ENCODE data around the gene TIMM21.
A peak's percentile ranks its signal among the peaks of the same experiment; 100 is the strongest.

TIMM21 gene

DNA sequence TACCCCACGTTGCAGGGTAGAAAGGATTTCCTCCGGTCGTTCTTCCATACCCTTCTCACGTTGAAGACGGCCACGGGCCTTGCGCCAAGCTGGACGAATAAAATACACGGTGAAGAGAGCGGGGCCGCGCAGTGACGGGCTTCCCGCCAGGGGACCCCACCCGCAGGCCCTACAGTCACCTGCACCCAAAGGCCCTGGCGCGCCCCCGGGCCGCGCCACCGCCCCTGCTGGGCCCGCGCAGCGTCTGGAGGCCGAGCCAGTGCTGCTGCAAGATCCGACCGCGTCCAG is 888 bp upstream of the TIMM21 start:
- DNase-seq (ENCODE audit: low read depth) = no peak

DNA sequence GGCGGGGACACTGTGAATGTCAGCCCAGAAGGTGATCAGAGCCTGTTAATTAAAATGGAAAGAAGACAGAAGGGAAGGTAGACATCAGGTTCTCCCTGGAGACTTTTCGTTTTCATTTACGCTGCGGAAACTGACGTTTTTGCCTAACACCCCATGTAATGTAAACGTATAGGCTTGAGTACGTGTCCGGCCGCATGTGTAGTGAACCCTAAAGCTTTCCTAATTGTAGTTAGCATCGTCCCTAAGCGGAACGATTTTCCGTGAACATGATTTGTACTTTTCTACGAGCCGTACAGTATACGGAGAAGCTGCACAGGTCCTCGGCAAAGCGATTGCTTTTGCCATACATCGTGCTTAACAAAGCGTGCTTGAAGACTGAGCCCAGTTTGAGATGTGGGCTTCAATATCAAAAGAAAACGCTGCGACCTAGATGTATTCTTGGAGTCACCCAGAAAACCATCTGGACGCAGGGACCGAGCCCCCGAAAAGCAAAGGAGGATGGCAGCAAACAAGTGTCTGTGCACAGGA is 284 bp downstream of the TIMM21 start:
- no peak for DNase-seq (ENCODE audit: low read depth)

DNA sequence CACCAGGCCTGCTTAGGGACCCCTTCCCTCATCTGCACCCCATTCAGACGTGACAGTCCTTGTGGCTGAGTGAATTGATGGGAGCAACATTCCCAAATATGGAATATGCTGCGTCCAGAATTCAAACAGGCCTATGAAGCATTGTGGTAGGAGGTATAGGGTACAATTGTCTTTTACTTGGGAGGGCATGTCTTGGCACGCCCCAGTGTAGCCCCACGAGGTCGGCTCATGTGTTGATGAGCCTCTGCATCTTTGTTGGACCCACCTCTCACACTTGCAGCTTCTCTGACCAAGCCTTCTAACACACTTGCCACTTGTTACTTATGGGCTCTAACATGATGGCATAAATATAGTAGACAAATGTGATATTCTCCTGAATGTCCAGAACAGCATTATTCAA is 1.6 kb downstream of the TIMM21 start:
- DNase-seq (ENCODE audit: low read depth) = no peak

DNA sequence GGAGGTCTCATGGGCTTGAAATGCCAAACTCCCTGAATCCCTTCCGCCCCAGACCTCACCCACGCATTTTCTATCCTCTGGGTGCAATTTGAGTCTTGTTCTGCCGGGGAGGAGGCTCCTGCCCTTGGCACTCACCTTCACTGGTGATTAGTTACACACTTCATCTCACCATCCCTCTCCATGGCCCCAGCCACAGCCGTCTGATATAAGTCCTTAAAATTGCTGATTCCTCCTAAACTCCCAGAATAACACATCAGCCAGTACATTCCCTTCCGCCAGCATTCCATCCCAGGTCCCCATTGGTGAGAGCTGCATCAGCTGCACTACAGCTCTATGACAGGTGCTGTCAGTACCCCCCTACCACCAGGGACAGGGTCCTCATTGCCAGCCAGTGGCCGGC is 3.9 kb downstream of the TIMM21 start:
- DNase-seq (ENCODE audit: low read depth) = no peak

DNA sequence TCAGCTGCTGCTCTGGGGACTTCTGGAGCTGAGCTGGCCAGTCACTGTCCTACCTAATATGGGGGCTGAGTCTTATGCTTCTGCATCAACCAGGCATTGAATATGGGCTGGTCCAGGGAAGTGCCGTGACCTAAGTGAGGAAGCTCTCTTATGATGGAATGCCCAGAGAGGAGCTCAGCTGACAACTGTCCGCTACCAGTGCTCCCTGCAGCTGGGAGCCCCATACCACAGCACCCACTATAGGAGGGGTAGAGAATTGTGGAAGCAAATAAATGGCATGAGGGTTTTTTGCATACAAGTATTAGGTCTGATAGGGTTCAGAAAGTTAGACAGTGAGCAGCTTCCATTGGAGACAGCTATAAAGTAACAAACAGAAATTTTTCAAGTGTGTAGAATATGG is 4.5 kb downstream of the TIMM21 start:
- DNase-seq (ENCODE audit: low read depth) = no peak

DNA sequence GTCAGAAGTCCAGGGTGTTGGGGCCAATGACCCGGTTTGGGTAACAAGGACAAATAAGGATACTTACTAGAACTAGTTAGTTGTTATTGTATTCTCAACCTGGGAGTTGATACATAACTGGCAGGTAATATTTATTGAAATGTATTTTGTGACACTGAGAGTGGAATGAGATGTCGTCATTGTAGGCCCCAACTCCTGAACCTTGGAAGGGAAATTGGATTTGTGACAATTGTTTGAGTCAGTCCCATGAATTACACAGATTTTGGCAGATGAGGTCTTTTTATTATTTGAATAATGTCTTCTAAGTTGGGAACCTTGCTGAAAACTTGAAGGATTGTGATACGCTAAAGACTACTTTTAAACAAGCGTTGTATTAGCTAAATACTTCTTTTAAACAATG is 5.1 kb downstream of the TIMM21 start:
- no peak for DNase-seq (ENCODE audit: low read depth)

DNA sequence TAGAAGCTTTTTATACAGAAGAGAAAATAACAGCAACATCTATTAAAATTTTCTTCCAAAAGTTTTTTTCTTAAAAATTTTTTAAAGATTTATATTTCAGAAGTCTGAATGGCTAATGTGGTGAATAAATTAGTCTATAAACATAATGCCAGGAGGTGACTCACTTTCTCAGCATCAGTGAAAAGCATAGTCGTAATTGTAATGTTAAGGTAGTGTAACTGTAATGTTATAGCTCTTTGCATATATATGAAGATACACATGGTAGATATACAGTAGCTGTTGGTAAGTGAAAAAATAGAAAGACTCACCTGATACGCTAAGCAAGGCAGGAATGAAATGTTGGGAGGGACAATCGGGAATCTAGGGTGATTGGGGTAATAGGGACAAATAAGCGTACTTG is 5.5 kb downstream of the TIMM21 start:
- no peak for DNase-seq (ENCODE audit: low read depth)

DNA sequence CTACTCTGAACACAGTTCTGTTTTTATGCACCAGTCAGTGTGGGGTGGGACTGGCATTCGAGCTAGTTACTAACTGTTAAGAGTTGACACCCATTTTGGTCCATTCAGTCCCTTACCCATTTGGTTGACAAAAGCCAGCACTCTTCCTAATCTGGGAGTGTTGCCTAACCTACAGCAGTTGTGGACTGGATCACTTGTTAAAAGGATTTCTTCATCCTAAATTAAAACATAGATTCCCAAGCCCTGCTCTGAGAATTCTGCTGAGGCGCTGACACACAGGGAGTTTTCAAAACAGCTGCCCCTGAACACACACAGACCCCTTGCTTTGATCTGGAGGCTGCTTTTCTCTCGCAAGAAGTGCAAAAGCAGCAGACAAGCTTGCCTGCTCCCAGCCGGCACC is 6.4 kb downstream of the TIMM21 start:
- DNase-seq (ENCODE audit: low read depth) = no peak

DNA sequence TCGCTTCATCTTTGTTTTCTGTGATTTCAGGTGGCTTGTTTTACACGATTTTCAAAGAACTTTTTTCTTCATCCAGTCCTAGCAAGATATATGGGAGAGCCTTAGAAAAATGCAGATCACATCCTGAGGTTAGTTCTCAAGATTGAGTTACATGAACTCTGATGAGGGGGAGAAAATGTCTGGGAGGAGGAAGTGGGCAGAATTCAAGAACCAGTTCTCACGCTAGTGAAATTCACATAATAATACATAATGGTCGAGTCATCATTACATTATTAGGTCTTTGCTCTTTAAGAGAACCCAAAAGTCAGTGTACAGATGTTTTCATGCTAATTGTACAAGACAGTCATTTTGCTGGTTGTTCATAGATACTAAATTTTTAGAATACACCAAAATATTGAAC is 7.0 kb downstream of the TIMM21 start:
- no peak for DNase-seq (ENCODE audit: low read depth)

DNA sequence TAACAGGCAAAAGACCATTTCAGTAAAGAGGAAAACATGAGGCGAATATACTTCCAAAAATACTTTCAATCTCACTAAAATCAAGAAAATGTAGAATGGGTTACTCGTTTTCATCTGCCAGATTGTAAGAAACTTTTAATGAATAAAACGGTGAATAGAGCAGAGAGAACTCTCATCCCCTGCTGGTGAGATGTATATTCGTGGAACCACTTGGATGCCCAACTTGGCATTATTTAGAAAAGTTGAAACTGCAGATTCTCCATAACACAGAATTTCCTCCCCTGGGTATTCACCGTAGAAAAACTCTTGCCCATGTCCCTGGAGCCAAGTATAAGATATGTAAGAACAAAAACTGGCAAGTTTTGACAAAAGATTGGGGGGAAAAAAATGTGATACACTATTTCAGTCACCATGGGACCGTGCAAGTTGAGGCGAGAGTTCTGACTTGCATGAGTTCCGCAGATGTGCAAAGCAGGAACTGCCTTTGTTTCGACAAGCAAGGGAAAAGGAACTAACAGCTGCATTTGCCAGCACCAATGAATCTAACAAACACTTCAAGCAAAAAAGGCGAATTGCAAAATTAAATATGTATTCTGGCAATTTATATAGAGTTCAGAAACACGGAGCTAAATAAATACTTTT is 14.8 kb downstream of the TIMM21 start:
- no peak for DNase-seq (ENCODE audit: low read depth)

DNA sequence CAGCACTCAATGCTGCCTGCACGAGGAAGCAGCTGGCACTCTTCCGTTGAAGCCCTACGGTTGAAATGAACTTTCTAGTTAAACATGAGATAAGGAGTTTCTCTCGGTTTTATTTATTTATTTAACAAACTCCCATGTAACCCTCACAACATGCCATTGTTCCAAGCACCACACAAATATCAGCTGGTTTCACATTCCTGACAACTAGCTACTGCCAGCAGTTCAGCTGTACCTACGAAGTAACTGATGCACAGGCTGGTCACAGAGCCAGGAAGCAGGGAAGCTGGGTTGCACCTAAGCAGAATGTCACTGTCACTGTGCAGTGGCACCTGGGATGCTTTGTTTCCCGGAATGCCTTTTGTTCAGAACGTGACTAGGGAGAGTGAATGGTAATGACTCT is 18.1 kb downstream of the TIMM21 start:
- no peak for DNase-seq (ENCODE audit: low read depth)

DNA sequence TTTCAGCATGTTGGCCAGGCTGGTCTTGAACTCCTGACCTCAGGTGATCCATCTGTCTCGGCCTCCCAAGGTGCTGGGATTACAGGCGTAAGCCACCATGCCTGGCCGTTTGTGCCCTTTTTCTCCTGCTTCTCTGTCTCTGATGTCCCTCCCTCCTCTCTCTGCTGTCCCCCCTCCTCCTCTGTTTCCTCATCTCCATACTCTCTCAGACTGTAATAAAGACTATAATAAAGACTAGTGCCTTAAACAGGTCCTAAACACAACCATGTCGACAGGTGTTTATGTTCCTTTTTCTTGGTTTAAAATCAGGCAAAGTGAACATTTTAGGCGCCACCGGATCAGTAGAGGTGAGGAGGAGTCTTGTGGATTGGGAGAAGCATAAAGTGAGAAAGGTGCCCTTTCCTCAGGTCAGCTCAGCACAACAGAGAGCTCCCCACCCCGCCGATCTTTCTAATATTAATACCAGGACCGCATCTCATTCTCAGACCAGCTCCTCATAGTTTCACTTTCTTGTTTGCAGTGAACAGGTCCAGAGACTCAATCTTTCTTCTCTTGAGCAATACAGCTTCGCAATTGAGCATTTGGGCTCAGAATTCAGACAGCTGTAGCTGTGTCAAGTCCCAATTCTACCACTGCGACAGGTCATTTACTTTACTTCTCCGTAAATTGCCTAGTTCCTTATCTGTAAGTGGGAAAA is 23.7 kb downstream of the TIMM21 start:
- no peak for DNase-seq (ENCODE audit: low read depth)

DNA sequence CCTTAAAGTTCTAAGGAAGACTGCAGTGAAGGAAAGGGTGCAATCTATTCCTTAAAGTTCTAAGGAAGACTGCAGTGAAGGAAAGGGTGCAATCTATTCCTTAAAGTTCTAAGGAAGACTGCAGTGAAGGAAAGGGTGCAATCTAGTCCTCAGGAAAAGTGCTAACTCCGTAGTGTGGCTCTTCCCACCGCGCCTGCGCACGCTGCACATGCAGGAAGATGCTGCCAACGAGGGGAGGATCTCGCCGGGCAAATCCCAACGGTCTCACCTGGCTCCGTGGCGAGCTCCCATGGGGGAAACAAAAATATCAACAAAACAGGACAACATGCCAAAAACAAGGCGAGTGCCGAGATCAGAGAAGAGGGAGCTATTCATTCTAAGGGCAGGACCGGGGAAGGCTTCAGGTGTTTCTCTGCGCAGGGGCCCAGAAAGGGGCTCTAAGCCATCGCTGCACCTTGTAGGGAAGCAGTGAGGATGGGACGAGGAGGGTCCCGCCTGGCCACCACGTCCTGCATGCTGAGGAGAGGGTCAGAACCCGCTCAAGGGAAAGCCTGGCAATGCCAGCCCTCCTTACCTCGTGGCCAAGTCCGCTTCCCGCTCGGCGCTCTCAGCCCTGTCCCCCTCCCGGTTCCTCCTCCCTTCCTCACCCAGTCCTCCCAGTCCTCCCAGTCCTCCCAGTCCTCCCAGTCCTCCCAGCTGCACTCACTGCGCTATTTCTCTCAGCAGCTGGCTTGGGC is 24.5 kb downstream of the TIMM21 start:
- no peak for DNase-seq (ENCODE audit: low read depth)

DNA sequence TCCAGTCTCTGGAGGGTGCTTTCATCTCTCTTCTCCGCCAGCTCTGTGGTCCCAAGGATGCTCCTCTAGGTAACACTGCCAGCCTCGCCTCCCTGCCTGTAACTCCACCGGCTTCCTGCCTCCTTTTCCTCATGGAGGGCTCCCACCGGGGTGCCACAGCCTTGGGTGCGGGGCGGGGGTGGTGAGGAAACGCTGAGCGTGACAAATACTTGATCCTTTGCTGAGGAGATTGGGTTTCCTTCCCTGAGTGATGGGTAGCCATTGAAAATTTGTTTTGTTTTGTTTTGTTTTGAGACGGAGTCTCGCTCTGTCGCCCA is 25.1 kb downstream of the TIMM21 start:
- DNase-seq (ENCODE audit: low read depth) = no peak

DNA sequence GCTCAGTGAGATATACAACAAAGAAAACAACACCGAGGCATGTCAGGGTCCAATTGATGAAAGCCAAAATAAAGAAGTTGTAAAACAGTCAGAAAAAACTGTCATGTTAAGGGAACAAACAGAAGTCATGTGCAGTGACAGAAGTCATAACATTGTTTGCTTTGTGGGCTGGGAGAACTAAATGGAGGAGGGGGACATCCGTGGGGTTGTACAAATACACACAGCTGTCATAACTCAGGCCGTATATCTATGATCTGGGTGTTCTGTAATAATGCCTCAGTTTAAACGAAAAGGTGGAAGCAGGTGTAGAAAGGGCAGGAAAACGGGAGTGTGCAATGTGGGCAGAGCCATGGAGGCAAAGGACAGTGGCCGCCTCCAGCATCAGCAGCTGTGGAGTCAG is 27.3 kb downstream of the TIMM21 start:
- no peak for DNase-seq (ENCODE audit: low read depth)

DNA sequence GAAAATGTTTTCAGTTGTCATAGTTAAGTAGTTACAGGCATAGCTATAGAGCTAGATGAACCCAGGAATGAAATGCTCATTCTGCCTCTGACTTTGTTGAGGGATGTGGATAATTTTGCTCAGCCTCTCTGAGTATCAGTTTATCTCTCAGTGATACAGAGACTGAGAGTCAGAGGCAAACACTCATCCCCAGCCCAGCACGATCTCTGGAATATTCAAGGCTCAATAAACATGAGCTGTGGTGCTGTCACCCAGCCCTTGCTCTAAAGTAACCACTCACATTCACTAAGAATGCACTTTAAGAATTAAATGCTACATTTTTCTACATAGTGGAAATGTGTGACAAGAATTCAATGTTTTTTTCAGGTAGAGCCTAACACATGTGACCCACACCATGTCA is 30.6 kb downstream of the TIMM21 start:
- no peak for DNase-seq (ENCODE audit: low read depth)

DNA sequence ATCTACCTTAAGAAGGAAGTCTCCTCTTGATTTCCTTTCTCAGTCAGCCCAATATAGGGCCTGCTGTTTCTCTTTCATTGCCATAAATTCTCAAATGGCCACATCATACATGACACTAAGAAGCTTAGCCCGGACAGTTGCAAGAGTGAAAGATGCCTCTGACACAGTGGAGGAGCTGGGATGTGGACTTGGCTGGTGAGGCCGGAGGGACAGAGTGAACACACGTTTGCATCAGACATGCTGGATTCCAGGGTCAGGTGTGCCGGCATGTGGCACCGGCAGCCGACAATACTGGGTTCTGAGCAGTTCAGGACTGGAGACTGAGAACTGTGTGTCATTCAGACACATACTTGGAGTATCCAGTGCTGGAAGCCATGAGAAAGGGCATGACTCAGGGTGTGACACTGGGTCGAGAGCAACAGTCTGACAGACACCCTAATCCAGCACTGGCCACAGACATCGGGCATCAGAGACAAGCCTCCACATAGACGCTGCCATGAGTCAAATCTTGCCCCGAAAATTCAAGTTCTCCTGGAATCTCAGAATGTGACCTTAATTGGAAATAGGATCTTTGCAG is 31.4 kb downstream of the TIMM21 start:
- no peak for DNase-seq (ENCODE audit: low read depth)

DNA sequence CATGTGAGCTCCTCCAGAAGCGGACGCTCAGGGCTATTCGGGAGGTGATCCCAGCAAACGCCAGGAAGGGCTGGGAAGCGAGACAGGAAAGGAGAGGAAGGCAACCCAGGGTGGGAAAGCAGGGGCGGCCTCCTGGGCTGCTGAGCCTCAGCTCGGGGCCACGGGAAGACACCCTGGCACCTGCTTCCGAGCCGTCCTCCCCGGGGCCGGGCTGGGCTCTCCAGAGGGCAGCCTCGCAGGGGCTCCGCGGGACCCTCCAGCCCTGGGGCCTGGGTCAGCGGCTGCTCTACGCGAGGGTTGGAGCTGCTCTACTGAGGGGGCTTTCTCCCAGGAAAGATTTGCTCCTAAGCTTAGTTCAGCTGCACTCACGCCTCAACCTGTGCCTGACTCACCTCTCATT is 34.0 kb downstream of the TIMM21 start:
- no peak for DNase-seq (ENCODE audit: low read depth)

DNA sequence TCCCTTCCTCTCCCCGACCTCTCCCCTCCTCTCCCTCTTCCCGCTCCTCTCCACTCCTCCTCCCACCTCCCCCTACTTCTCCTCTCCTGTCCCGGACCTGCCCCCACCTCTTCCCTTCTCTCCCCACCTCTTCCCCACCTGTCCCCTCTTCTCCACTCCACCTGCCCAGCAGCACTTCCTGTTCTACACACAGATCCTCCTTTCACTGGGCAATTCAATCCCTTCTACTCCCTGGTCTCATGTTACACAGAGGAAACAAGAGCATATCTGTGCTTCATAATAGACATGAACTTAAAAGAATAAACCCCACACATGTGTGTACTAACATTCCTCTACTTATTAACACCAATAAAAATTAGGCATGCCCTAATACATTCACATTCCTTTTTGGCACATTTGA is 34.8 kb downstream of the TIMM21 start:
- DNase-seq (ENCODE audit: low read depth) = no peak

DNA sequence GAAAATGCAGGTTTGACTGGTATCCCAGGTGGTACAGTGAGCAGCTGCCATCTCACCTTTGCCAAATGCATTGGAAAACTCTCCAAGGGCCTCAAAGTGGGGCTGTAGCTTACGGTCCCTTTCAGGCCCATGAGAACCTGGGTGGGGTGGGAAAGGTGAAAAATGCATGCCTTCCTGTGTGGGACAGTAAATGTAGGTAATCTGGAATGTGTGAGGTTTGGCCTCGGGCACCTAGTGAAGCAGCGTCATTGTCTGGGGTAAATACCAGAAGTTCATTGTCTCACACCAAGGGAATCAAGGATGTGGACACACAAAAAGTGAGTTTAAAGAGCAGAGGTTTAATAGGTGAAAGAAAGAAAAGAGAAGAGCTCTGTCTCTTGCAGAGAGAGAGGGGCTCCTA is 36.6 kb downstream of the TIMM21 start:
- no peak for DNase-seq (ENCODE audit: low read depth)

DNA sequence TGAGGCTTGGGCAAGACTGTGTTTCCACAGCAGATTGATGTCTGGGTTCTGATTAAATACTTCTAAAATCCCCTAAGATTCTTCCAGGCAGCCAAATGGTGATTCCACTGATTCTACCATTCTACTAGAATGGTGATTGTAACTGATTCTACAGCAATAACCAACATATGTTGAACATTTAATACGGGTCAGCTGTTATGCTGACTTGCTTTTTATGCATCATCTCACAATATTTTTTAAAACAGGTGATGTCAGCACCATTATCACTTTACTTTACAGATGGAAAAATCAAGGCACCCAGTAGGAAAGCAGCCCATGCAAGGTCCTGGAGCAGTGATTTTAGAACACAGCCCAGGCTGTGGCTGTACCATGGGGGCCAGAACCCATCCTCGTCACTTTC is 37.5 kb downstream of the TIMM21 start:
- DNase-seq (ENCODE audit: low read depth) = no peak

DNA sequence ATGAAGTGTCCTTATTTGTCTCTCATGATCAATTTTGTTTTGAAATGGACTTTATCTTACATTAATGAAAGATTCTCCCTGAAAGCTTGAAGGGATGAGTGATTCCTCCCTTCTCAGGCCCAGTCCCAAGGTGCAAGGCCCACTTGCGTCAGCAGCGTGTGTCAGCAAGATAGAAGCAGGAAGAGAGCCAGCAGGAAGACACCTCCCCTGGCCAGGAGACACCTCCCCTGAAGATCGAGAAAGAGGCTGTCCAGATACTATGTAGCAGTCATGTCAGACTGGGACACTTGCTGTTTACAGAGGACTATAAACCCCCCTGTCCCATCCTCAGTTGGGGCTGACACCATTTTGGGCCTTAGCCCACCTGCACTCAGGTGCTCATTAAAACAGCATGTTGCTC is 38.3 kb downstream of the TIMM21 start:
- DNase-seq (ENCODE audit: low read depth) = no peak

DNA sequence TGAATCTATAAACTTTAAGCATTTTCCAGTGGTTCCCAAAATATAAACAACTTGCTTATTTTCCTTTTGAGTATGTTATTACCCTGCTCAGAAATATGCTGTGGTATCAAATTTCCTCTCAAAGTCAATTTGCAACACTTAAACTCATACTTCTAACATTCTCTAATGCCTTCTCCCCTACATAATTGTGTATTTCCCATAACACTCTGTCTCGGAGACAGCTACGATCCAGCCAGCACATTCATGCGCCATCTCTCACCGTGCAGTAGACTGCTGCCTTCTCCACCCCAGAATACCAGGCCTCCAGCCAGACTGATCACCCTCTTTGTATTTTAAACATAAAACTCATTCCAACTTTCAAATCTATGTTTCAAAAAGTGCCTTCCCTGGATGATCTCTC is 41.8 kb downstream of the TIMM21 start:
- peak; percentile 2 for DNase-seq (ENCODE audit: low read depth)
